ENCODE measurements around the gene MEGF10. TPM values are rescaled to one million over a fixed set of nuclear protein-coding genes. Genes with fewer than 3 reads are reported as not detected.
"Not testable (repeated sequence)": the region's sequence is repeated elsewhere in the genome, so short reads cannot be mapped to it uniquely, and the experiment has no call there.

Gene MEGF10
- total RNA-seq, 3 donors from 2014 or later = 0.48 to 14.4 (median 2.3) TPM

GRCh38 chr5:127294829-127295228 is 4.2 kb downstream of the MEGF10 start:
- H3K27me3 ChIP-seq = peaks cover 0 to 18% of the 10 kb centered on the region in 2 donors
- H3K27ac ChIP-seq = no peak overlapping the region
- intact Hi-C loops (cut with DNase I; ENCODE audit: low total_unique reads) = no loop called here
- H3K9me3 ChIP-seq = no peaks in the 10 kb centered on the region
- no peaks in the 10 kb centered on the region for H3K36me3 ChIP-seq
- H3K4me3 ChIP-seq = no peak overlapping the region
- DNase-seq (ENCODE audit: low spot score in 2 of 2) = no peak
- no peak for TF ChIP-seq POLR2A (IDR thresholded peaks at IDR 0.05)
- no peak for TF ChIP-seq CTCF (IDR thresholded peaks at IDR 0.05)
- no peak for TF ChIP-seq POLR2AphosphoS5 (IDR thresholded peaks at IDR 0.05)
- no peaks in the 10 kb centered on the region for H3K4me1 ChIP-seq

DNA sequence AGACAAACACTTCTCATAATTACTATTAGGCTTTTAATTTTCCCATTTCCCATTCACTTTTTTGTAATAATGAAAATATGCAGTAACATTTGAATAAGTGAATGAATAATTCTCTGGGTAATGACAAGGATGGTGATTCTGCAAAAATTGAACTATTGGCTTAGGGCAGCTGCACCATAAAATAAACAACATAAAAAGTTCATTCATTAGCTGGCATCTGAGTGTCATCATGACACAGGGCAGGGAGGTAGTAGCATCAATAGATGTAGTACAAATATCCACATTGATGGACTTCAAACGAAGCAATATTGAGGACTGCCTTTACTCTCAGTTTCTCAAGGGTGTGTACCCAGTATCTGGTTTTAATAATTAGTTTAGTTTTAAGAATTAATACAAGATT is 4.9 kb downstream of the MEGF10 start:
- intact Hi-C loops (cut with DNase I; ENCODE audit: low total_unique reads) = no loop called here

GRCh38 chr5:127296321-127296720 is 5.7 kb downstream of the MEGF10 start:
- TF ChIP-seq CTCF (IDR thresholded peaks at IDR 0.05) = no peak
- no peak for TF ChIP-seq POLR2AphosphoS5 (IDR thresholded peaks at IDR 0.05)
- no peak for TF ChIP-seq POLR2A (IDR thresholded peaks at IDR 0.05)
- Histone ChIP-seq H3K36me3 (no peaks in the 10 kb centered on the region), H3K4me3 (no peak overlapping the region), H3K9me3 (no peaks in the 10 kb centered on the region), H3K4me1 (no peaks in the 10 kb centered on the region), H3K27ac (no peak overlapping the region), H3K27me3 (peaks cover 0 to 5% of the 10 kb centered on the region in 2 donors)
- intact Hi-C loops (cut with DNase I; ENCODE audit: low total_unique reads) = no loop called here
- no peak for DNase-seq (ENCODE audit: low spot score in 2 of 2)

More for the DNA sequence above, 4.9 kb downstream of the MEGF10 start:
- DNase-seq (ENCODE audit: low spot score in 2 of 2) = no peak
- Histone ChIP-seq H3K27ac (no peak overlapping the region), H3K27me3 (peaks cover 0 to 13% of the 10 kb centered on the region in 2 donors), H3K4me3 (no peak overlapping the region), H3K4me1 (no peaks in the 10 kb centered on the region), H3K9me3 (no peaks in the 10 kb centered on the region), H3K36me3 (no peaks in the 10 kb centered on the region)
- TF ChIP-seq POLR2AphosphoS5 (IDR thresholded peaks at IDR 0.05) = no peak
- TF ChIP-seq POLR2A (IDR thresholded peaks at IDR 0.05) = no peak
- TF ChIP-seq CTCF (IDR thresholded peaks at IDR 0.05) = no peak

DNA sequence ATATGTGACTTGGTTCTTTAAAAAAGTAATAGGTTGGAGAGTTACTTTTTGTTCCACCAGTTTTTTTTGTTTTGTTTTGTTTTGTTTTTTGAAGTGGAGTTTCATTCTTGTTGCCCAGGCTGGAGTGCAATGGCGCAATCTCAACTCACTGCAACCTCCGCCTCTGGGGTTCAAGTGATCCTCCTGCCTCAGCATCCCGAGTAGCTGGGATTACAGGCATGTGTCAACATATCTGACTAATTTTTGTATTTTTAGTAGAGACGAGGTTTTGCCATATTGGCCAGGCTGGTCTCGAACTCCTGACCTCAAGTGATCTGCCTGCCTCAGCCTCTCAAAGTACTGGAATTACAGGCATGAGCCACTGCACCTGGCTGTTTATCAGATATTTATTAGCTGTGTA is 6.3 kb downstream of the MEGF10 start:
- H3K9me3 ChIP-seq; H3K27me3 ChIP-seq; H3K4me3 ChIP-seq; H3K36me3 ChIP-seq; DNase-seq (ENCODE audit: low spot score in 2 of 2); intact Hi-C loops (cut with DNase I; ENCODE audit: low total_unique reads); H3K4me1 ChIP-seq; H3K27ac ChIP-seq: not testable (repeated sequence)

DNA sequence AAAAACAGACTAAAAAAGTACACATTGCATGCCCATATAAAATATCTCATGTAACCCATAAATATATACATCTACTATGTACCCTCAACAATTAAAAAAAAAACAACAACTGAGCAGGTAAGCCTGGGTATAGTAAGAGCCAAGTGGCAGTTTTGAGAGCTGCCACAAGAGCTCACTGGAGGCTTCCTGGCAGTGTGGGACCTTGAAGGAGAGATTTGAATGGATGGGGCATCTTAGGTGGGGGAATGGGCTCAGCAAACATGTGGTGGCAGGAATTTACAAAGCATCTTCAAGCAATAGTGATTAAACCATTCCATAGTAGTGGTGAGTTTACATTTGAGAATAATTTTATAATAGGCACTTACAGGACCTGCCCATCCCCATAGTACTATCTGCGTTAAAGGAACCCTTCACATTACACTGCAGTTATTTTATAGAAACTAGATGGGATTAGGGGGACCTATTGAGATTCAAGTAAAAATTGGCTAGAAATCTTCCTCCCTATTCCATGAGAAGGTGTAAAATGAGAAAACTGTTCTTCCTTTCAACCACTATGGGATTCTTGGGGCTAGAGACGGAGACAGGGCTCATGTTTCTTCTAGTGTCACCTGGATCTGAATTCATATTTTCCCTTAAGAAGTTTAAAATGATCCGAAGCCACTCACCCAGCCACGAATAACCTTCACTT is 6.9 kb downstream of the MEGF10 start:
- H3K4me1 ChIP-seq = no peaks in the 10 kb centered on the region
- no peaks in the 10 kb centered on the region for H3K36me3 ChIP-seq
- no peaks in the 10 kb centered on the region for H3K9me3 ChIP-seq
- no peaks in the 10 kb centered on the region for H3K27me3 ChIP-seq
- intact Hi-C loops (cut with DNase I; ENCODE audit: low total_unique reads) = no loop called here
- DNase-seq (ENCODE audit: low spot score in 2 of 2) = no peak
- TF ChIP-seq POLR2A (IDR thresholded peaks at IDR 0.05) (no peak), CTCF (IDR thresholded peaks at IDR 0.05) (no peak), POLR2AphosphoS5 (IDR thresholded peaks at IDR 0.05) (no peak)
- H3K4me3 ChIP-seq = no peak overlapping the region
- no peak overlapping the region for H3K27ac ChIP-seq
